DND-41 (cell line): Measurements from ENCODE around the gene MAT2A.

Experiments used
- CTCF ChIP-seq: IDR thresholded peaks from 2 replicates; pipeline ENCODE4 v1.5.1; 2012; ENCODE audit warnings: borderline replicate concordance, low read length, moderate library complexity, mild to moderate bottlenecking; ENCODE audit not compliant: poor library complexity, severe bottlenecking; ENCODE audit errors: extremely low read depth
- EZH2 ChIP-seq: IDR thresholded peaks from 3 replicates; pipeline ENCODE4 v1.6.1; 2012; ENCODE audit warnings: borderline replicate concordance, low read depth, mild to moderate bottlenecking, moderate library complexity, low read length, inconsistent platforms; ENCODE audit not compliant: severe bottlenecking

GRCh38 chr2:85553184-85553583 lies 14.2 kb downstream of the MAT2A start:
- TF ChIP-seq CTCF (no peak), EZH2 (no peak)
